ENCODE results near the gene DDIAS. TPM values are rescaled to one million over a fixed set of nuclear protein-coding genes. Genes with fewer than 3 reads are reported as not detected.

The DDIAS gene
- total and polyA plus RNA-seq, 9 of the 15 experiments (the other 6 are each of a cell fraction or from before 2014, with no cell fraction given): 9.4 to 27.2 (median 23.3) TPM

DNA sequence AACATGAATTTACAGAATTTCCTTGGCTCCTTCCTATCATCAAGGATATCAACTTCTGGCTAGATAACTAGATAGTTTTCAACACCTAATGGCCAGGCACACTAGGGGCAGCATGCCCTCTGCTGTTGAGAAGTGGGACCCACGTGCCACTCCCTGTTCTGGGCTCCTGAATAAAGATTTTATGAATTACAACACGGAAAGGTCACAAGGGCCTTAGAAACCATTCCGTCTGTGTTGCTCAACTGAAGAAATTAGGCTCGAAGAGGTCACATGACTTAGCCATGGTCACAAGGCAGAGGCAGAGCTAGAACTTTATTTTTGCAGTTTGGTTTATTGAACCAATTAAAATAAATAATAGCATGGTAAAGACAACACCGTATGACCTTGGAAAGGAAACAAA is 37.3 kb upstream of the DDIAS start (continued):
- TF ChIP-seq, protein P1, sequence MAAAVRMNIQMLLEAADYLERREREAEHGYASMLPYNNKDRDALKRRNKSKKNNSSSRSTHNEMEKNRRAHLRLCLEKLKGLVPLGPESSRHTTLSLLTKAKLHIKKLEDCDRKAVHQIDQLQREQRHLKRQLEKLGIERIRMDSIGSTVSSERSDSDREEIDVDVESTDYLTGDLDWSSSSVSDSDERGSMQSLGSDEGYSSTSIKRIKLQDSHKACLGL (CRISPR knock-in tag; IDR thresholded peaks at IDR 0.05; ENCODE audit: borderline replicate concordance, poor library complexity, severe bottlenecking): no peak
- no peak for TF ChIP-seq FOXA1 (IDR thresholded peaks at IDR 0.05; ENCODE audit: borderline replicate concordance)
- TF ChIP-seq HNRNPLL (IDR thresholded peaks at IDR 0.05; ENCODE audit: low read depth, low read length, poor library complexity, severe bottlenecking): no peak
- TF ChIP-seq NR2C1 (IDR thresholded peaks at IDR 0.05): no peak
- no peak for TF ChIP-seq NR2C1 (tag; IDR thresholded peaks at IDR 0.05)
- TF ChIP-seq, protein P2, sequence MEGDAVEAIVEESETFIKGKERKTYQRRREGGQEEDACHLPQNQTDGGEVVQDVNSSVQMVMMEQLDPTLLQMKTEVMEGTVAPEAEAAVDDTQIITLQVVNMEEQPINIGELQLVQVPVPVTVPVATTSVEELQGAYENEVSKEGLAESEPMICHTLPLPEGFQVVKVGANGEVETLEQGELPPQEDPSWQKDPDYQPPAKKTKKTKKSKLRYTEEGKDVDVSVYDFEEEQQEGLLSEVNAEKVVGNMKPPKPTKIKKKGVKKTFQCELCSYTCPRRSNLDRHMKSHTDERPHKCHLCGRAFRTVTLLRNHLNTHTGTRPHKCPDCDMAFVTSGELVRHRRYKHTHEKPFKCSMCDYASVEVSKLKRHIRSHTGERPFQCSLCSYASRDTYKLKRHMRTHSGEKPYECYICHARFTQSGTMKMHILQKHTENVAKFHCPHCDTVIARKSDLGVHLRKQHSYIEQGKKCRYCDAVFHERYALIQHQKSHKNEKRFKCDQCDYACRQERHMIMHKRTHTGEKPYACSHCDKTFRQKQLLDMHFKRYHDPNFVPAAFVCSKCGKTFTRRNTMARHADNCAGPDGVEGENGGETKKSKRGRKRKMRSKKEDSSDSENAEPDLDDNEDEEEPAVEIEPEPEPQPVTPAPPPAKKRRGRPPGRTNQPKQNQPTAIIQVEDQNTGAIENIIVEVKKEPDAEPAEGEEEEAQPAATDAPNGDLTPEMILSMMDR (IDR thresholded peaks at IDR 0.05 in 2 of 3, conservative IDR thresholded peaks at IDR 0.05 in 1 of 3; ENCODE audit: insufficient read depth in 2 of 3, low read depth in 1 of 3, low read length in 3 of 3): peak; percentile 62 to 80 (median 72)
- no peak for TF ChIP-seq KAT8 (IDR thresholded peaks at IDR 0.05; ENCODE audit: low read depth)
- peak; percentile 72 for TF ChIP-seq SMC3 (conservative IDR thresholded peaks at IDR 0.05; ENCODE audit: insufficient read depth, low read depth, low read length)
- no peak for TF ChIP-seq SMAD2 (IDR thresholded peaks at IDR 0.05; ENCODE audit: low read depth, low read length)
- TF ChIP-seq CBFA2T2 (conservative IDR thresholded peaks at IDR 0.05): peak; percentile 29
- no peak for TF ChIP-seq KDM2B (CRISPR knock-in tag; IDR thresholded peaks at IDR 0.05)
- TF ChIP-seq, protein P3, sequence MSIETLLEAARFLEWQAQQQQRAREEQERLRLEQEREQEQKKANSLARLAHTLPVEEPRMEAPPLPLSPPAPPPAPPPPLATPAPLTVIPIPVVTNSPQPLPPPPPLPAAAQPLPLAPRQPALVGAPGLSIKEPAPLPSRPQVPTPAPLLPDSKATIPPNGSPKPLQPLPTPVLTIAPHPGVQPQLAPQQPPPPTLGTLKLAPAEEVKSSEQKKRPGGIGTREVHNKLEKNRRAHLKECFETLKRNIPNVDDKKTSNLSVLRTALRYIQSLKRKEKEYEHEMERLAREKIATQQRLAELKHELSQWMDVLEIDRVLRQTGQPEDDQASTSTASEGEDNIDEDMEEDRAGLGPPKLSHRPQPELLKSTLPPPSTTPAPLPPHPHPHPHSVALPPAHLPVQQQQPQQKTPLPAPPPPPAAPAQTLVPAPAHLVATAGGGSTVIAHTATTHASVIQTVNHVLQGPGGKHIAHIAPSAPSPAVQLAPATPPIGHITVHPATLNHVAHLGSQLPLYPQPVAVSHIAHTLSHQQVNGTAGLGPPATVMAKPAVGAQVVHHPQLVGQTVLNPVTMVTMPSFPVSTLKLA (conservative IDR thresholded peaks at IDR 0.05): peak; percentile 30 to 34; a peak in 2 of 4 replicates
- no peak for TF ChIP-seq CXXC5 (CRISPR knock-in tag; IDR thresholded peaks at IDR 0.05)
- no peak for TF ChIP-seq ZNF3 (CRISPR knock-in tag; IDR thresholded peaks at IDR 0.05)
- TF ChIP-seq MED1 (CRISPR knock-in tag; IDR thresholded peaks at IDR 0.05; ENCODE audit: borderline replicate concordance): no peak
- TF ChIP-seq, protein P4, sequence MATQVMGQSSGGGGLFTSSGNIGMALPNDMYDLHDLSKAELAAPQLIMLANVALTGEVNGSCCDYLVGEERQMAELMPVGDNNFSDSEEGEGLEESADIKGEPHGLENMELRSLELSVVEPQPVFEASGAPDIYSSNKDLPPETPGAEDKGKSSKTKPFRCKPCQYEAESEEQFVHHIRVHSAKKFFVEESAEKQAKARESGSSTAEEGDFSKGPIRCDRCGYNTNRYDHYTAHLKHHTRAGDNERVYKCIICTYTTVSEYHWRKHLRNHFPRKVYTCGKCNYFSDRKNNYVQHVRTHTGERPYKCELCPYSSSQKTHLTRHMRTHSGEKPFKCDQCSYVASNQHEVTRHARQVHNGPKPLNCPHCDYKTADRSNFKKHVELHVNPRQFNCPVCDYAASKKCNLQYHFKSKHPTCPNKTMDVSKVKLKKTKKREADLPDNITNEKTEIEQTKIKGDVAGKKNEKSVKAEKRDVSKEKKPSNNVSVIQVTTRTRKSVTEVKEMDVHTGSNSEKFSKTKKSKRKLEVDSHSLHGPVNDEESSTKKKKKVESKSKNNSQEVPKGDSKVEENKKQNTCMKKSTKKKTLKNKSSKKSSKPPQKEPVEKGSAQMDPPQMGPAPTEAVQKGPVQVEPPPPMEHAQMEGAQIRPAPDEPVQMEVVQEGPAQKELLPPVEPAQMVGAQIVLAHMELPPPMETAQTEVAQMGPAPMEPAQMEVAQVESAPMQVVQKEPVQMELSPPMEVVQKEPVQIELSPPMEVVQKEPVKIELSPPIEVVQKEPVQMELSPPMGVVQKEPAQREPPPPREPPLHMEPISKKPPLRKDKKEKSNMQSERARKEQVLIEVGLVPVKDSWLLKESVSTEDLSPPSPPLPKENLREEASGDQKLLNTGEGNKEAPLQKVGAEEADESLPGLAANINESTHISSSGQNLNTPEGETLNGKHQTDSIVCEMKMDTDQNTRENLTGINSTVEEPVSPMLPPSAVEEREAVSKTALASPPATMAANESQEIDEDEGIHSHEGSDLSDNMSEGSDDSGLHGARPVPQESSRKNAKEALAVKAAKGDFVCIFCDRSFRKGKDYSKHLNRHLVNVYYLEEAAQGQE (IDR thresholded peaks at IDR 0.05; ENCODE audit: borderline replicate concordance): peak; percentile 92
- TF ChIP-seq, protein P4 (CRISPR knock-in tag; IDR thresholded peaks at IDR 0.05; ENCODE audit: low read depth): no peak
- TF ChIP-seq NCOR1 (IDR thresholded peaks at IDR 0.05): no peak
